HCT116 (cell line): ENCODE measurements around the gene CHST8. TPM values are rescaled to one million over a fixed set of nuclear protein-coding genes. Genes with fewer than 3 reads are reported as not detected.

Experiments used
- ATAC-seq: fragments of 200-7000 bp; cut with Tn5 transposase; 2 replicates; pipeline ENCODE4 v1.9.1; 2020; ENCODE audit warnings: mild to moderate bottlenecking, moderate library complexity
- BruUV-seq: library from RNA; stranded (reverse); fragments of 400-500 nt; replicated peaks from 2 replicates; lab custom pipeline; 2021; lab: Mats Ljungman, UMichigan
- CTCF ChIA-PET: fragments of 300-600 bp; sonication (Branson Sonifier 250); formaldehyde crosslinking; loops from one replicate; lab custom pipeline; 2021; ENCODE audit warnings: antibody characterized with exemption; lab: Charles Lee
- POLR2A ChIA-PET: fragments of 300-600, 350-600 bp; sonication (Branson Sonifier 250); formaldehyde crosslinking; loops from one replicate; lab custom pipeline; 2021; ENCODE audit warnings: antibody characterized with exemption; lab: Charles Lee
- RAD21 ChIA-PET, 2 experiments: fragments of 300-600 bp; sonication (Branson Sonifier 250); formaldehyde crosslinking; loops; one replicate each; lab custom pipeline; 2023; ENCODE audit warnings: low total read pairs in 2 of 2; ENCODE audit not compliant: uncharacterized antibody in 2 of 2, unreplicated experiment in 2 of 2, low non-redundant PET in 1 of 2; lab: Charles Lee
- DNase-seq: peaks from one replicate; pipeline ENCODE4 v3.0.0-alpha.2; 2010; ENCODE audit warnings: low read depth, low spot score
- H2AFZ ChIP-seq: fragments of 200-600 bp; shearing (Covaris generic), sonication (generic); 2 replicates; pipeline ENCODE4 v1.6.1; 2017; ENCODE audit warnings: low read depth, mixed run types, mixed read lengths, antibody characterized with exemption, low read length; ENCODE audit not compliant: poor library complexity, severe bottlenecking
- H3K27ac ChIP-seq: 2 replicates; pipeline ENCODE4 v1.5.1; 2012; ENCODE audit warnings: low read depth, low read length
- H3K27me3 ChIP-seq: fragments of 200-600 bp; sonication (generic); 2 replicates; pipeline ENCODE4 v1.6.1; 2016; ENCODE audit warnings: mixed run types, low read length, mixed read lengths; ENCODE audit not compliant: insufficient read depth
- H3K36me3 ChIP-seq, 2 experiments: fragments of 200-500 bp in 1 of 2; fragments of 200-600 bp in 1 of 2; sonication (Bioruptor generic) in 1 of 2; sonication (generic) in 1 of 2; 2 replicates each; pipeline versions ENCODE4 v1.5.1 to v1.6.1; 2014 to 2016; ENCODE audit warnings: low read length in 2 of 2, inconsistent platforms in 1 of 2, mixed read lengths in 1 of 2, mixed run types in 1 of 2; ENCODE audit not compliant: insufficient read depth in 2 of 2, control insufficient read depth in 1 of 2
- H3K4me1 ChIP-seq, 2 experiments: fragments of 200-600 bp in 1 of 2; sonication (generic) in 1 of 2; 2 replicates each; pipeline versions ENCODE4 v1.5.1 to v1.6.1; 2012 to 2017; ENCODE audit warnings: low read length in 2 of 2, inconsistent platforms in 1 of 2, mild to moderate bottlenecking in 1 of 2, mixed read lengths in 1 of 2, mixed run types in 1 of 2, moderate library complexity in 1 of 2; ENCODE audit not compliant: insufficient read depth in 2 of 2, control insufficient read depth in 1 of 2
- H3K4me2 ChIP-seq: fragments of 200-600 bp; sonication (generic); 2 replicates; pipeline ENCODE4 v1.6.1; 2017; ENCODE audit warnings: mixed run types, low read length, mixed read lengths
- H3K4me3 ChIP-seq, 2 experiments: fragments of 200-600 bp in 1 of 2; sonication (generic) in 1 of 2; replicated peaks in 1 of 2; 2 replicates each; pipeline ENCODE4 v1.5.1; 2011 to 2016; ENCODE audit warnings: low read length in 2 of 2, control low read depth in 1 of 2, low read depth in 1 of 2, mild to moderate bottlenecking in 1 of 2, mixed read lengths in 1 of 2, mixed run types in 1 of 2
- H3K79me2 ChIP-seq: fragments of 200-600 bp; sonication (generic); 2 replicates; pipeline ENCODE4 v1.6.1; 2017; ENCODE audit warnings: mild to moderate bottlenecking, mixed run types, low read length, moderate library complexity, mixed read lengths; ENCODE audit not compliant: insufficient read depth
- H3K9ac ChIP-seq: fragments of 200-600 bp; sonication (generic); 2 replicates; pipeline ENCODE4 v1.6.1; 2016; ENCODE audit warnings: low read length, mixed read lengths
- H3K9me2 ChIP-seq: fragments of 200-600 bp; sonication (generic), shearing (Covaris generic); 2 replicates; pipeline ENCODE4 v1.6.1; 2017; ENCODE audit warnings: mixed run types, mild to moderate bottlenecking, moderate library complexity; ENCODE audit not compliant: insufficient read depth
- H3K9me3 ChIP-seq, 2 experiments: fragments of 200-500 bp in 1 of 2; fragments of 200-600 bp in 1 of 2; sonication (Bioruptor generic) in 1 of 2; sonication (generic) in 1 of 2; 2 replicates each; pipeline ENCODE4 v1.6.1; 2014 to 2017; ENCODE audit warnings: low read length in 2 of 2, mixed read lengths in 2 of 2, inconsistent platforms in 1 of 2, low read depth in 1 of 2, mild to moderate bottlenecking in 1 of 2, mixed run types in 1 of 2, moderate library complexity in 1 of 2; ENCODE audit not compliant: control insufficient read depth in 1 of 2, insufficient read depth in 1 of 2
- H4K20me1 ChIP-seq: fragments of 200-600 bp; sonication (generic), shearing (Covaris generic); 2 replicates; pipeline ENCODE4 v1.6.1; 2017; ENCODE audit warnings: mixed run types, mild to moderate bottlenecking, moderate library complexity; ENCODE audit not compliant: insufficient read depth
- CBX3 ChIP-seq: IDR thresholded peaks from 2 replicates; pipeline ENCODE4 v1.6.1; 2012; ENCODE audit warnings: low read depth
- CEBPB ChIP-seq: IDR thresholded peaks from 2 replicates; pipeline ENCODE4 v1.6.1; 2012; ENCODE audit warnings: low read depth
- EGR1 ChIP-seq: IDR thresholded peaks from 2 replicates; pipeline ENCODE4 v1.6.1; 2012; ENCODE audit warnings: low read depth
- ELF1 ChIP-seq: IDR thresholded peaks from 2 replicates; pipeline ENCODE4 v1.6.1; 2012; ENCODE audit warnings: low read depth, borderline replicate concordance
- EZH2phosphoT487 ChIP-seq: fragments of 200-600 bp; IDR thresholded peaks from 2 replicates; pipeline ENCODE4 v1.6.1; 2018; ENCODE audit warnings: antibody characterized with exemption, borderline replicate concordance
- FOSL1 ChIP-seq: IDR thresholded peaks from 2 replicates; pipeline ENCODE4 v1.6.1; 2012; ENCODE audit warnings: low read depth
- JUND ChIP-seq: IDR thresholded peaks from 2 replicates; pipeline ENCODE4 v1.6.1; 2012
- POLR2A ChIP-seq: IDR thresholded peaks from 2 replicates; pipeline ENCODE4 v1.7.0; 2011; ENCODE audit warnings: borderline replicate concordance; ENCODE audit not compliant: insufficient read depth, insufficient read length; ENCODE audit errors: extremely low read depth
- POLR2AphosphoS5 ChIP-seq: IDR thresholded peaks from 2 replicates; pipeline ENCODE4 v1.6.1; 2011; ENCODE audit warnings: mild to moderate bottlenecking, low read depth, low read length, moderate library complexity
- RAD21 ChIP-seq: IDR thresholded peaks from 2 replicates; pipeline ENCODE4 v1.6.1; 2012; ENCODE audit warnings: low read depth, mild to moderate bottlenecking
- SIN3A ChIP-seq: IDR thresholded peaks from 2 replicates; pipeline ENCODE4 v1.6.1; 2012; ENCODE audit warnings: low read depth
- SP1 ChIP-seq: IDR thresholded peaks from 2 replicates; pipeline ENCODE4 v1.6.1; 2012; ENCODE audit warnings: low read depth
- SRF ChIP-seq: IDR thresholded peaks from 2 replicates; pipeline ENCODE4 v1.6.1; 2012; ENCODE audit warnings: low read depth
- TCF7L2 ChIP-seq: IDR thresholded peaks from 2 replicates; pipeline ENCODE4 v1.7.0; 2011; ENCODE audit warnings: borderline replicate concordance, inconsistent platforms; ENCODE audit not compliant: insufficient read depth, insufficient read length; ENCODE audit errors: extremely low read depth
- YY1 ChIP-seq: IDR thresholded peaks from 2 replicates; pipeline ENCODE4 v1.6.1; 2011; ENCODE audit warnings: low read length, low read depth, moderate library complexity, mild to moderate bottlenecking; ENCODE audit not compliant: insufficient replicate concordance; ENCODE audit errors: extremely low read depth
- ZFX ChIP-seq: fragments of 450-650 bp; IDR thresholded peaks from 2 replicates; pipeline ENCODE4 v1.6.1; 2017
- ZNF274 ChIP-seq: fragments of 200-500 bp; sonication (Bioruptor generic); IDR thresholded peaks from 2 replicates; pipeline ENCODE4 v1.6.1; 2014; ENCODE audit warnings: mild to moderate bottlenecking, low read depth, low read length, inconsistent platforms
- intact Hi-C: fragments of 100-400 bp; cut with micrococcal nuclease; formaldehyde crosslinking; loops from 2 replicates; pipeline ENCODE4 v1.10.0; 2022
- total RNA-seq: library from RNA; stranded (reverse); gene quantifications from one replicate; pipeline ENCODE4 v1.2.1, GENCODE V29; 2021; ENCODE audit not compliant: unreplicated experiment
- TF ChIP-seq, protein P1 (sequence below), 3 experiments: fragments of 200-600 bp in 1 of 3; sonication (generic) in 1 of 3; IDR thresholded peaks in 2 of 3; conservative IDR thresholded peaks in 1 of 3; 2 replicates each; pipeline ENCODE4 v1.5.1; 2012 to 2017; ENCODE audit warnings: low read depth in 2 of 3, low read length in 2 of 3, antibody characterized with exemption in 1 of 3, borderline replicate concordance in 1 of 3, control low read depth in 1 of 3, mild to moderate bottlenecking in 1 of 3, mixed read lengths in 1 of 3, mixed run types in 1 of 3, moderate library complexity in 1 of 3; ENCODE audit not compliant: insufficient read depth in 1 of 3
- TF ChIP-seq, protein P2 (sequence below): IDR thresholded peaks from 2 replicates; pipeline ENCODE4 v1.6.1; 2012; ENCODE audit warnings: low read depth
- TF ChIP-seq, protein P3 (sequence below): IDR thresholded peaks from 2 replicates; pipeline ENCODE4 v1.6.1; 2012

The CHST8 gene
- total RNA-seq, 1 experiment from 2014 or later: not detected

DNA sequence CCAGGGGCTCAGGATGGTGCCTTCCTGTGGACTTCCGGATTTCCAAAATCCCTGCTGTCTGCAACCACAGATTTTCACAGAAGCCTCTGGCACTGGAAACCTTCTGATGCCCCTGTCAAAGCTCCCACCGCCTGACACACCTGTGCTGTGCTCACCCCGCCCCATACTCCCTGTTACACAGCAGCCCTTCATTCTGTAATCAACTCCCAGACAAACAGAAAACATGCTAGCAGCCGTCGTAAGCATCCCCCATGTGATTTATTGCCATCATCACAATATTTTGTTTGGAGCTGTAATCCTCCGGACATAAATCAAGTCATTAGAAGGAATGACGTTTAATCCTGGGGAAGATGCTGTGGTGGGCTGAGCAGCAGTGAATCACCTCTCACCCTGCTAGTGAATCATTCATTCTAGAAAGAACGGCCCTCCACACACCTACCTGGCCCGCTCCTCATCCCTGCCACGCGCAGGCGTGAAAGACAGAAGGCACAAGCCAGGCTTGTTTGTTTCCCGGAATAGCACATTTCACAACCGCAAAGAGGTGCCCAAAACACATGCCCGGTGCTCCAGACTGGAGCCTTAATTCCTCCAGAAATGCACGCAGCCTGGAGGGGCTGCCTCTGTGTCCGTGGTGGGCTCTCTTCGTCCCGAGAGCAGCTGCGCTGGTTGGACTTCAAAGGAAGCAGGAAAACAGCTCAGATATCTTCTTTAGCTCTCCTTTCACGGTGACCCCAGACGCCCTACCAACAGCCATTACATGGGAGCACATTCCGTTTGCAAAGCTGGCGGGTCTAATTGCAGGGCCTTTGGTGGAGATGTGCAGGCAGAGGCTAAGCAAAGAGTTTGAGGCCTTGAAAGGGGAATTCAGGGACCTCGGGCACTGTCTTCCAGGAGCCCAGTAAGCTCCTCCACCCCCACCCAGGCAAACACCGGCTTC, 133.6 kb downstream of the CHST8 start:
- Histone ChIP-seq H3K9ac (no peak overlapping the region), H3K27ac (no peak overlapping the region), H3K27me3 (peaks cover 16% of the 10 kb centered on the region; the same call in 1 of the 2 replicates), H3K79me2 (no peaks in the 10 kb centered on the region), H3K4me1 (peaks cover 6 to 7% of the 10 kb centered on the region in 2 experiments), H3K4me2 (no peak overlapping the region), H3K9me3 (no peaks in the 10 kb centered on the region), H4K20me1 (no peaks in the 10 kb centered on the region), H3K4me3 (no peak overlapping the region), H3K36me3 (no peaks in the 10 kb centered on the region), H3K9me2 (no peaks in the 10 kb centered on the region), H2AFZ (no peak overlapping the region)
- RAD21 ChIA-PET: no interaction called here
- POLR2A ChIA-PET: no interaction called here
- no peak for ATAC-seq
- BruUV-seq: no TSS peak
- DNase-seq: no peak
- TF ChIP-seq YY1 (no peak), POLR2AphosphoS5 (no peak), ELF1 (no peak), RAD21 (no peak), ZFX (no peak), SIN3A (no peak), TCF7L2 (no peak), EZH2phosphoT487 (no peak), SRF (no peak), ZNF274 (no peak), SP1 (no peak), FOSL1 (no peak), JUND (no peak), CBX3 (no peak), EGR1 (no peak), POLR2A (no peak), CEBPB (no peak)
- TF ChIP-seq, protein P1, sequence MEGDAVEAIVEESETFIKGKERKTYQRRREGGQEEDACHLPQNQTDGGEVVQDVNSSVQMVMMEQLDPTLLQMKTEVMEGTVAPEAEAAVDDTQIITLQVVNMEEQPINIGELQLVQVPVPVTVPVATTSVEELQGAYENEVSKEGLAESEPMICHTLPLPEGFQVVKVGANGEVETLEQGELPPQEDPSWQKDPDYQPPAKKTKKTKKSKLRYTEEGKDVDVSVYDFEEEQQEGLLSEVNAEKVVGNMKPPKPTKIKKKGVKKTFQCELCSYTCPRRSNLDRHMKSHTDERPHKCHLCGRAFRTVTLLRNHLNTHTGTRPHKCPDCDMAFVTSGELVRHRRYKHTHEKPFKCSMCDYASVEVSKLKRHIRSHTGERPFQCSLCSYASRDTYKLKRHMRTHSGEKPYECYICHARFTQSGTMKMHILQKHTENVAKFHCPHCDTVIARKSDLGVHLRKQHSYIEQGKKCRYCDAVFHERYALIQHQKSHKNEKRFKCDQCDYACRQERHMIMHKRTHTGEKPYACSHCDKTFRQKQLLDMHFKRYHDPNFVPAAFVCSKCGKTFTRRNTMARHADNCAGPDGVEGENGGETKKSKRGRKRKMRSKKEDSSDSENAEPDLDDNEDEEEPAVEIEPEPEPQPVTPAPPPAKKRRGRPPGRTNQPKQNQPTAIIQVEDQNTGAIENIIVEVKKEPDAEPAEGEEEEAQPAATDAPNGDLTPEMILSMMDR (IDR thresholded peaks at IDR 0.05 in 2 of 3, conservative IDR thresholded peaks at IDR 0.05 in 1 of 3; ENCODE audit: borderline replicate concordance in 1 of 3, insufficient read depth in 1 of 3, low read depth in 2 of 3, low read length in 2 of 3): no peak
- TF ChIP-seq, protein P2, sequence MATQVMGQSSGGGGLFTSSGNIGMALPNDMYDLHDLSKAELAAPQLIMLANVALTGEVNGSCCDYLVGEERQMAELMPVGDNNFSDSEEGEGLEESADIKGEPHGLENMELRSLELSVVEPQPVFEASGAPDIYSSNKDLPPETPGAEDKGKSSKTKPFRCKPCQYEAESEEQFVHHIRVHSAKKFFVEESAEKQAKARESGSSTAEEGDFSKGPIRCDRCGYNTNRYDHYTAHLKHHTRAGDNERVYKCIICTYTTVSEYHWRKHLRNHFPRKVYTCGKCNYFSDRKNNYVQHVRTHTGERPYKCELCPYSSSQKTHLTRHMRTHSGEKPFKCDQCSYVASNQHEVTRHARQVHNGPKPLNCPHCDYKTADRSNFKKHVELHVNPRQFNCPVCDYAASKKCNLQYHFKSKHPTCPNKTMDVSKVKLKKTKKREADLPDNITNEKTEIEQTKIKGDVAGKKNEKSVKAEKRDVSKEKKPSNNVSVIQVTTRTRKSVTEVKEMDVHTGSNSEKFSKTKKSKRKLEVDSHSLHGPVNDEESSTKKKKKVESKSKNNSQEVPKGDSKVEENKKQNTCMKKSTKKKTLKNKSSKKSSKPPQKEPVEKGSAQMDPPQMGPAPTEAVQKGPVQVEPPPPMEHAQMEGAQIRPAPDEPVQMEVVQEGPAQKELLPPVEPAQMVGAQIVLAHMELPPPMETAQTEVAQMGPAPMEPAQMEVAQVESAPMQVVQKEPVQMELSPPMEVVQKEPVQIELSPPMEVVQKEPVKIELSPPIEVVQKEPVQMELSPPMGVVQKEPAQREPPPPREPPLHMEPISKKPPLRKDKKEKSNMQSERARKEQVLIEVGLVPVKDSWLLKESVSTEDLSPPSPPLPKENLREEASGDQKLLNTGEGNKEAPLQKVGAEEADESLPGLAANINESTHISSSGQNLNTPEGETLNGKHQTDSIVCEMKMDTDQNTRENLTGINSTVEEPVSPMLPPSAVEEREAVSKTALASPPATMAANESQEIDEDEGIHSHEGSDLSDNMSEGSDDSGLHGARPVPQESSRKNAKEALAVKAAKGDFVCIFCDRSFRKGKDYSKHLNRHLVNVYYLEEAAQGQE: no peak
- TF ChIP-seq, protein P3, sequence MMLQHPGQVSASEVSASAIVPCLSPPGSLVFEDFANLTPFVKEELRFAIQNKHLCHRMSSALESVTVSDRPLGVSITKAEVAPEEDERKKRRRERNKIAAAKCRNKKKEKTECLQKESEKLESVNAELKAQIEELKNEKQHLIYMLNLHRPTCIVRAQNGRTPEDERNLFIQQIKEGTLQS: no peak
- intact Hi-C loops: no loop called here
- CTCF ChIA-PET: no interaction called here
